Ectodermal cell (in vitro differentiated cells): ENCODE measurements around the gene AATK.

Experiments used
- H3K27ac ChIP-seq: 2 replicates; pipeline ENCODE4 v1.7.0; 2013; ENCODE audit warnings: mild to moderate bottlenecking, low read depth, low read length; ENCODE audit not compliant: insufficient read depth, poor library complexity, severe bottlenecking
- H3K27me3 ChIP-seq: 2 replicates; pipeline ENCODE4 v1.7.0; 2013; ENCODE audit warnings: mild to moderate bottlenecking, low read length; ENCODE audit not compliant: insufficient read depth, control insufficient read depth, poor library complexity, severe bottlenecking
- H3K36me3 ChIP-seq: one replicate; pipeline ENCODE4 v1.7.0; 2013; ENCODE audit warnings: low read length; ENCODE audit not compliant: control insufficient read depth, insufficient read depth
- H3K4me1 ChIP-seq: one replicate; pipeline ENCODE4 v1.7.0; 2013; ENCODE audit warnings: low read length; ENCODE audit not compliant: control insufficient read depth, insufficient read depth
- H3K4me3 ChIP-seq: 2 replicates; pipeline ENCODE4 v1.7.0; 2013; ENCODE audit warnings: low read depth, low read length, control low read depth; ENCODE audit not compliant: insufficient read depth
- H3K9me3 ChIP-seq: 2 replicates; pipeline ENCODE4 v1.7.0; 2013; ENCODE audit warnings: mild to moderate bottlenecking, low read length, moderate library complexity; ENCODE audit not compliant: control insufficient read depth
- WGBS, 2 experiments: methylation state at CpG; one replicate each; pipeline ENCODE4 v1.1.7; 2013; ENCODE audit warnings: missing lambda C conversion rate in 2 of 2; 5-methylcytosine and 5-hydroxymethylcytosine counted together

Gene AATK

GRCh38 chr17:81102869-81103268, 63.2 kb downstream of the AATK start:
- Histone ChIP-seq H3K36me3 (peaks cover 8% of the 10 kb centered on the region), H3K9me3 (no peaks in the 10 kb centered on the region), H3K27ac (no peak overlapping the region), H3K4me3 (no peak overlapping the region), H3K27me3 (no peaks in the 10 kb centered on the region), H3K4me1 (peaks cover 11% of the 10 kb centered on the region)
- 94 to 95% methylated on average over 17 of the region's 17 CpGs for WGBS, 2 experiments

GRCh38 chr17:81102352-81102751, 63.7 kb downstream of the AATK start:
- H3K4me1 ChIP-seq = peaks cover 17% of the 10 kb centered on the region
- H3K27ac ChIP-seq = no peak overlapping the region
- H3K27me3 ChIP-seq = no peaks in the 10 kb centered on the region
- no peaks in the 10 kb centered on the region for H3K9me3 ChIP-seq
- H3K4me3 ChIP-seq = no peak overlapping the region
- 96% methylated on average over 12 of the region's 12 CpGs for WGBS, 2 experiments
- H3K36me3 ChIP-seq = peaks cover 8% of the 10 kb centered on the region

- Histone ChIP-seq H3K36me3 (peaks cover 8% of the 10 kb centered on the region), H3K27ac (no peak overlapping the region), H3K4me1 (peaks cover 22% of the 10 kb centered on the region), H3K27me3 (no peaks in the 10 kb centered on the region), H3K4me3 (no peak overlapping the region), H3K9me3 (no peaks in the 10 kb centered on the region)
- WGBS, 2 experiments = 47 to 51% methylated on average over 33 of the region's 33 CpGs
Observed at GRCh38 chr17:81101614-81102306, 64.3 kb downstream of the AATK start.

- H3K9me3 ChIP-seq = no peaks in the 10 kb centered on the region
- 96% methylated on average over 10 of the region's 10 CpGs for WGBS, 2 experiments
- H3K4me3 ChIP-seq = no peak overlapping the region
- no peaks in the 10 kb centered on the region for H3K27me3 ChIP-seq
- H3K36me3 ChIP-seq = peaks cover 8% of the 10 kb centered on the region
- peaks cover 33% of the 10 kb centered on the region for H3K4me1 ChIP-seq
- no peak overlapping the region for H3K27ac ChIP-seq
Observed at GRCh38 chr17:81100668-81101067, 65.4 kb downstream of the AATK start.

GRCh38 chr17:81099888-81100287, 66.1 kb downstream of the AATK start:
- H3K27me3 ChIP-seq = no peaks in the 10 kb centered on the region
- peaks cover 41% of the 10 kb centered on the region for H3K4me1 ChIP-seq
- WGBS, 2 experiments = 95% methylated on average over 23 of the region's 23 CpGs
- peaks cover 8% of the 10 kb centered on the region for H3K36me3 ChIP-seq
- no peaks in the 10 kb centered on the region for H3K9me3 ChIP-seq
- H3K4me3 ChIP-seq = no peak overlapping the region
- no peak overlapping the region for H3K27ac ChIP-seq

- no peaks in the 10 kb centered on the region for H3K27me3 ChIP-seq
- no peak overlapping the region for H3K27ac ChIP-seq
- WGBS, 2 experiments = 88 to 90% methylated on average over 13 of the region's 13 CpGs
- no peak overlapping the region for H3K4me3 ChIP-seq
- no peaks in the 10 kb centered on the region for H3K36me3 ChIP-seq
- peaks cover 60% of the 10 kb centered on the region for H3K4me1 ChIP-seq
- no peaks in the 10 kb centered on the region for H3K9me3 ChIP-seq
Observed at GRCh38 chr17:81097943-81098308, 68.1 kb downstream of the AATK start.

GRCh38 chr17:81097134-81097942, 68.7 kb downstream of the AATK start:
- no peaks in the 10 kb centered on the region for H3K36me3 ChIP-seq
- WGBS, 2 experiments = 25 to 29% methylated on average over 31 of the region's 31 CpGs
- no peaks in the 10 kb centered on the region for H3K27me3 ChIP-seq
- peaks cover 66% of the 10 kb centered on the region for H3K4me1 ChIP-seq
- H3K4me3 ChIP-seq = no peak overlapping the region
- H3K27ac ChIP-seq = no peak overlapping the region
- no peaks in the 10 kb centered on the region for H3K9me3 ChIP-seq

- H3K9me3 ChIP-seq = no peaks in the 10 kb centered on the region
- H3K4me3 ChIP-seq = no peak overlapping the region
- H3K4me1 ChIP-seq = peaks cover 68% of the 10 kb centered on the region
- no peaks in the 10 kb centered on the region for H3K27me3 ChIP-seq
- WGBS, 2 experiments = 87 to 88% methylated on average over 7 of the region's 7 CpGs
- H3K36me3 ChIP-seq = no peaks in the 10 kb centered on the region
- H3K27ac ChIP-seq = peak overlapping the region; percentile 26
Observed at GRCh38 chr17:81096741-81097133, 69.3 kb downstream of the AATK start.

GRCh38 chr17:81095383-81095762, 70.6 kb downstream of the AATK start:
- H3K4me3 ChIP-seq = peak overlapping the region; percentile 4
- H3K27me3 ChIP-seq = no peaks in the 10 kb centered on the region
- no peaks in the 10 kb centered on the region for H3K36me3 ChIP-seq
- peaks cover 80% of the 10 kb centered on the region for H3K4me1 ChIP-seq
- peak overlapping the region; percentile 95 for H3K27ac ChIP-seq
- 51 to 64% methylated on average over 13 of the region's 13 CpGs for WGBS, 2 experiments
- no peaks in the 10 kb centered on the region for H3K9me3 ChIP-seq

GRCh38 chr17:81094509-81095382, 71.3 kb downstream of the AATK start:
- peak overlapping the region; percentile 95 for H3K27ac ChIP-seq
- H3K4me1 ChIP-seq = peaks cover 84% of the 10 kb centered on the region
- H3K36me3 ChIP-seq = no peaks in the 10 kb centered on the region
- no peaks in the 10 kb centered on the region for H3K9me3 ChIP-seq
- no peaks in the 10 kb centered on the region for H3K27me3 ChIP-seq
- H3K4me3 ChIP-seq = peak overlapping the region; percentile 4
- WGBS, 2 experiments = 21 to 26% methylated on average over 33 of the region's 33 CpGs
